GM12801 (cell line): ENCODE measurements around the gene ATP23.

Experiments used
- TF ChIP-seq, protein P1 (sequence below): IDR thresholded peaks from one replicate; pipeline ENCODE4 v1.5.1; 2011; ENCODE audit warnings: control low read depth; ENCODE audit not compliant: insufficient read length; ENCODE audit errors: extremely low read depth

The ATP23 gene

DNA sequence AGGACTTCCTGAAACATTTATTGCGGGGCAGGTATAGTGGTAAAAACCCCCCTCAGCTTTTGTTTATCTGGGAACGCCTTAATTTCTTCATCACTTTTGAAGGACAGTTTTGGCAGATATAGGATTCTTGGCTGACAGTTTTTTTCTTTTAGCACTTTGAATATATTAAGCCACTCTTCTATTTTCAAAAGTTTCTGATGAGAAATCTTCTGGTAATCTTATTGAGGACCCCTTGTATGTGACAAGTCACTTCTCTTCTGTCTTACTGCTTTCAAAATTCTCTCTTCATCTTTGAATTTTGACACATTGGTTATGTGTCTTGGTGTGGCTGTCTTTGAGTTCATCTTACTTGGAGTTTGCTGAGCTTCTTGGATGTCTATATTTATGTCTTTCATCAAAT, 59.1 kb downstream of the ATP23 start:
- TF ChIP-seq, protein P1, sequence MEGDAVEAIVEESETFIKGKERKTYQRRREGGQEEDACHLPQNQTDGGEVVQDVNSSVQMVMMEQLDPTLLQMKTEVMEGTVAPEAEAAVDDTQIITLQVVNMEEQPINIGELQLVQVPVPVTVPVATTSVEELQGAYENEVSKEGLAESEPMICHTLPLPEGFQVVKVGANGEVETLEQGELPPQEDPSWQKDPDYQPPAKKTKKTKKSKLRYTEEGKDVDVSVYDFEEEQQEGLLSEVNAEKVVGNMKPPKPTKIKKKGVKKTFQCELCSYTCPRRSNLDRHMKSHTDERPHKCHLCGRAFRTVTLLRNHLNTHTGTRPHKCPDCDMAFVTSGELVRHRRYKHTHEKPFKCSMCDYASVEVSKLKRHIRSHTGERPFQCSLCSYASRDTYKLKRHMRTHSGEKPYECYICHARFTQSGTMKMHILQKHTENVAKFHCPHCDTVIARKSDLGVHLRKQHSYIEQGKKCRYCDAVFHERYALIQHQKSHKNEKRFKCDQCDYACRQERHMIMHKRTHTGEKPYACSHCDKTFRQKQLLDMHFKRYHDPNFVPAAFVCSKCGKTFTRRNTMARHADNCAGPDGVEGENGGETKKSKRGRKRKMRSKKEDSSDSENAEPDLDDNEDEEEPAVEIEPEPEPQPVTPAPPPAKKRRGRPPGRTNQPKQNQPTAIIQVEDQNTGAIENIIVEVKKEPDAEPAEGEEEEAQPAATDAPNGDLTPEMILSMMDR: no peak

DNA sequence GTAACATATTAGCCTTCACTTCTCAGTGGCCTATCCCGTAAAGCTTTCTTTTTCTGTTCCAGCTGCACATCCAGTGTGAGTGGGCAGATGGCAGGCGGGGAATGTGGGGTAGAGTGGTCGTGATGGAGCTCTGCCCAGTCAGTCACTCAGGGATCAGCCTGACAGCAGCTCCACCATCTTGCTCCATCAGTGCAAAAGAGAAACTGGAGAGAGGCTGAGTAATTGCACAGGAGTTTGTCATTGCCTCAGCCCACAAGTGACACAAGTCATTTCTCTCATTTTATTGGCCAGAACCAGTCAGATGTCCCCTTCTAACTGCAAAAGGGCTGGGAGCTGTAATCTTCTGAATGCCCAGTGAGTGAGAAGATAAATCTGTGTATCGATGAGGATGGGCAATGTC, 66.5 kb downstream of the ATP23 start:
- TF ChIP-seq, protein P1: no peak

DNA sequence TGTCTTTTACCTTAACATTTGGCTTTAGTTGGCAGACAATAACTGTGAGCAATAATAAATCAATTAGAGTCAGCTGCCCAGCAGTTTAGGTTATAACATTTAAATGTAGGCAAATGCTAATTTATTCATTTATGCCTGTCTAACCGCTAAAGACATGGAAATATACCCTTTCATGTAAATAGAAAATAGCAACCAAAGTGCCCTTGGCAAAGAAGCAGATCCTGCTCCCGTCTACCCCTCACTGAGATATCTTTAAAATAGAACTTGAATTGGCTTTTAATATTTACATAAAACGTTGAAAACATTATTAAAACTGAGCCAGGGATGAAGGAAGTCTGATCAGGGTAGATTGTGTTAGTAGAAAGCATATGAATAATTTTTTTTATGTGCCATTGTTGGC, 67.3 kb downstream of the ATP23 start:
- TF ChIP-seq, protein P1: no peak
